NT2/D1 (cell line): ENCODE measurements around the gene ZBTB46.

Source experiments
- YY1 ChIP-seq: IDR thresholded peaks from 2 replicates; pipeline ENCODE4 v1.6.1; 2011; ENCODE audit not compliant: insufficient read length, insufficient read depth
- ZNF274 ChIP-seq: IDR thresholded peaks from 2 replicates; pipeline ENCODE4 v1.6.1; 2011; ENCODE audit warnings: mild to moderate bottlenecking, low read depth, low read length

- TF ChIP-seq ZNF274 (no peak), YY1 (no peak)
Observed at GRCh38 chr20:63754008-63754407, 77.1 kb downstream of the ZBTB46 start.
